ENCODE results near the gene RRM2. TPM values are rescaled to one million over a fixed set of nuclear protein-coding genes. Genes with fewer than 3 reads are reported as not detected.
A peak's percentile ranks its signal among the peaks of the same experiment; 100 is the strongest.
"Not testable (repeated sequence)": the region's sequence is repeated elsewhere in the genome, so short reads cannot be mapped to it uniquely, and the experiment has no call there.

RRM2 gene
- total RNA-seq, 2 experiments from 2014 or later, result 382 to 469 TPM

GRCh38 chr2:10144771-10145518 lies 22.4 kb downstream of the RRM2 start:
- no peaks in the 10 kb centered on the region for H3K9me3 Mint-ChIP-seq (ENCODE audit: low read depth)
- no peaks in the 10 kb centered on the region for H3K27me3 Mint-ChIP-seq
- DNase-seq, result no peak
- CTCF ChIA-PET, result interaction anchor here (0.7 to 2.4 kb wide), 3 partner anchors 71 to 264 kb away, joined by 3 to 10 read pairs (median 3); no protein-coding TSS in a partner anchor
- H3K27ac Mint-ChIP-seq, result no peak overlapping the region
- intact Hi-C loops (cut with DNase I, micrococcal nuclease), result loop anchor here in 1 of 2 experiments (5.0 kb wide), 1 partner anchor 292 kb away; no protein-coding TSS in a partner anchor
- no peak for ATAC-seq
- no peak overlapping the region for H3K4me3 Mint-ChIP-seq
- POLR2A ChIA-PET, result interaction anchor here (0.5 to 0.7 kb wide), 2 partner anchors 55 to 153 kb away, joined by 4 read pairs; no protein-coding TSS in a partner anchor
- peaks cover 54% of the 10 kb centered on the region for H3K36me3 Mint-ChIP-seq (ENCODE audit: low read depth)
- peaks cover 31% of the 10 kb centered on the region for H3K4me1 Mint-ChIP-seq

GRCh38 chr2:10145519-10146357 lies 23.2 kb downstream of the RRM2 start:
- no peak overlapping the region for H3K4me3 Mint-ChIP-seq
- intact Hi-C loops (cut with DNase I, micrococcal nuclease), result no loop called here
- peaks cover 27% of the 10 kb centered on the region for H3K4me1 Mint-ChIP-seq
- CTCF ChIA-PET, result interaction anchor here (0.7 to 2.4 kb wide), 3 partner anchors 72 to 263 kb away, joined by 3 to 10 read pairs (median 3); no protein-coding TSS in a partner anchor
- H3K27me3 Mint-ChIP-seq, result no peaks in the 10 kb centered on the region
- H3K36me3 Mint-ChIP-seq (ENCODE audit: low read depth), result peaks cover 60% of the 10 kb centered on the region
- no peak for ATAC-seq
- no peak for DNase-seq
- no peaks in the 10 kb centered on the region for H3K9me3 Mint-ChIP-seq (ENCODE audit: low read depth)
- POLR2A ChIA-PET, result interaction anchor here (0.5 kb wide), 1 partner anchor 55 kb away, joined by 4 read pairs; no protein-coding TSS in a partner anchor
- H3K27ac Mint-ChIP-seq, result no peak overlapping the region

GRCh38 chr2:10146366-10147005 lies 23.9 kb downstream of the RRM2 start:
- H3K36me3 Mint-ChIP-seq (ENCODE audit: low read depth), result peaks cover 59% of the 10 kb centered on the region
- POLR2A ChIA-PET, result no interaction called here
- ATAC-seq, result no peak

GRCh38 chr2:10147050-10147660 lies 24.6 kb downstream of the RRM2 start:
- intact Hi-C loops (cut with DNase I, micrococcal nuclease); H3K27me3 Mint-ChIP-seq; H3K9me3 Mint-ChIP-seq (ENCODE audit: low read depth); DNase-seq; H3K27ac Mint-ChIP-seq; H3K4me3 Mint-ChIP-seq; ATAC-seq; CTCF ChIA-PET: not testable (repeated sequence)
- peaks cover 13% of the 10 kb centered on the region for H3K4me1 Mint-ChIP-seq
- H3K36me3 Mint-ChIP-seq (ENCODE audit: low read depth), result peaks cover 53% of the 10 kb centered on the region
- POLR2A ChIA-PET, result interaction anchor here (0.6 kb wide), 1 partner anchor 8 kb away, joined by 3 read pairs; no protein-coding TSS in a partner anchor

More at GRCh38 chr2:10146366-10147005, 23.9 kb downstream of the RRM2 start:
- intact Hi-C loops (cut with DNase I, micrococcal nuclease), result no loop called here
- CTCF ChIA-PET, result no interaction called here
- Mint-ChIP-seq H3K27ac (no peak overlapping the region), H3K4me3 (no peak overlapping the region), H3K4me1 (peaks cover 20% of the 10 kb centered on the region), H3K9me3 (ENCODE audit: low read depth) (no peaks in the 10 kb centered on the region), H3K27me3 (no peaks in the 10 kb centered on the region)
- no peak for DNase-seq

GRCh38 chr2:10148268-10148667 lies 25.7 kb downstream of the RRM2 start:
- intact Hi-C loops (cut with DNase I, micrococcal nuclease), result no loop called here
- Mint-ChIP-seq H3K9me3 (ENCODE audit: low read depth) (no peaks in the 10 kb centered on the region), H3K36me3 (ENCODE audit: low read depth) (peaks cover 50% of the 10 kb centered on the region)

GRCh38 chr2:10149635-10150034 lies 27.1 kb downstream of the RRM2 start:
- Mint-ChIP-seq H3K4me1 (peaks cover 9% of the 10 kb centered on the region), H3K27me3 (no peaks in the 10 kb centered on the region), H3K27ac (peak overlapping the region; percentile 47), H3K9me3 (ENCODE audit: low read depth) (no peaks in the 10 kb centered on the region), H3K4me3 (no peak overlapping the region), H3K36me3 (ENCODE audit: low read depth) (peaks cover 44% of the 10 kb centered on the region)
- ChIA-PET POLR2A (interaction anchor here (0.6 kb wide), 1 partner anchor 343 kb away, joined by 3 read pairs; no protein-coding TSS in a partner anchor), CTCF (interaction anchor here (0.6 kb wide), 1 partner anchor 20 kb away, joined by 3 read pairs; no protein-coding TSS in a partner anchor)
- no peak for ATAC-seq
- no peak for DNase-seq
- intact Hi-C loops (cut with DNase I, micrococcal nuclease), result no loop called here

More at GRCh38 chr2:10148268-10148667, 25.7 kb downstream of the RRM2 start:
- Mint-ChIP-seq H3K4me1 (peaks cover 9% of the 10 kb centered on the region), H3K27ac (no peak overlapping the region), H3K4me3 (no peak overlapping the region), H3K27me3 (no peaks in the 10 kb centered on the region)
- DNase-seq (no peak), ATAC-seq (no peak)
- ChIA-PET POLR2A (no interaction called here), CTCF (interaction anchor here (0.6 kb wide), 3 partner anchors 86 to 291 kb away, joined by 3 read pairs; no protein-coding TSS in a partner anchor)

GRCh38 chr2:10150436-10150835 lies 27.9 kb downstream of the RRM2 start:
- H3K36me3 Mint-ChIP-seq (ENCODE audit: low read depth), result peaks cover 44% of the 10 kb centered on the region
- intact Hi-C loops (cut with DNase I, micrococcal nuclease), result no loop called here
- peaks cover 9% of the 10 kb centered on the region for H3K4me1 Mint-ChIP-seq
- POLR2A ChIA-PET, result interaction anchor here (0.6 kb wide), 1 partner anchor 342 kb away, joined by 3 read pairs; no protein-coding TSS in a partner anchor
- DNase-seq (no peak), ATAC-seq (no peak)
- no peaks in the 10 kb centered on the region for H3K9me3 Mint-ChIP-seq (ENCODE audit: low read depth)
- H3K4me3 Mint-ChIP-seq, result no peak overlapping the region
- CTCF ChIA-PET, result no interaction called here
- H3K27ac Mint-ChIP-seq, result peak overlapping the region; percentile 38
- H3K27me3 Mint-ChIP-seq, result no peaks in the 10 kb centered on the region

GRCh38 chr2:10151462-10151861 lies 28.9 kb downstream of the RRM2 start:
- ChIA-PET POLR2A (no interaction called here), CTCF (no interaction called here)
- Mint-ChIP-seq H3K27me3 (no peaks in the 10 kb centered on the region), H3K4me3 (no peak overlapping the region), H3K36me3 (ENCODE audit: low read depth) (peaks cover 42% of the 10 kb centered on the region), H3K4me1 (peaks cover 9% of the 10 kb centered on the region), H3K27ac (no peak overlapping the region), H3K9me3 (ENCODE audit: low read depth) (no peaks in the 10 kb centered on the region)
- ATAC-seq (no peak), DNase-seq (no peak)
- intact Hi-C loops (cut with DNase I, micrococcal nuclease), result no loop called here

- Mint-ChIP-seq H3K9me3 (ENCODE audit: low read depth) (no peaks in the 10 kb centered on the region), H3K36me3 (ENCODE audit: low read depth) (peaks cover 12% of the 10 kb centered on the region), H3K4me3 (no peak overlapping the region), H3K4me1 (no peaks in the 10 kb centered on the region), H3K27ac (no peak overlapping the region), H3K27me3 (no peaks in the 10 kb centered on the region)
- ChIA-PET POLR2A (no interaction called here), CTCF (interaction anchor here (0.6 to 1.9 kb wide), 2 partner anchors 252 to 278 kb away, joined by 4 to 9 read pairs; no protein-coding TSS in a partner anchor)
- no peak for ATAC-seq
- no peak for DNase-seq
- intact Hi-C loops (cut with DNase I, micrococcal nuclease), result no loop called here
Measured at GRCh38 chr2:10157293-10157692, 34.8 kb downstream of the RRM2 start.

GRCh38 chr2:10158681-10159080 lies 36.1 kb downstream of the RRM2 start:
- ATAC-seq (no peak), DNase-seq (no peak)
- POLR2A ChIA-PET, result no interaction called here
- H3K4me1 Mint-ChIP-seq, result no peaks in the 10 kb centered on the region
- no peak overlapping the region for H3K27ac Mint-ChIP-seq
- H3K27me3 Mint-ChIP-seq, result no peaks in the 10 kb centered on the region
- CTCF ChIA-PET, result no interaction called here
- H3K36me3 Mint-ChIP-seq (ENCODE audit: low read depth), result peaks cover 8% of the 10 kb centered on the region
- no peaks in the 10 kb centered on the region for H3K9me3 Mint-ChIP-seq (ENCODE audit: low read depth)
- H3K4me3 Mint-ChIP-seq, result no peak overlapping the region
- intact Hi-C loops (cut with DNase I, micrococcal nuclease), result no loop called here

- Mint-ChIP-seq H3K36me3 (ENCODE audit: low read depth) (peaks cover 9% of the 10 kb centered on the region), H3K27ac (no peak overlapping the region), H3K4me1 (no peaks in the 10 kb centered on the region), H3K4me3 (no peak overlapping the region), H3K27me3 (no peaks in the 10 kb centered on the region), H3K9me3 (ENCODE audit: low read depth) (no peaks in the 10 kb centered on the region)
- intact Hi-C loops (cut with DNase I, micrococcal nuclease), result no loop called here
- DNase-seq (no peak), ATAC-seq (no peak)
- ChIA-PET POLR2A (no interaction called here), CTCF (no interaction called here)
Measured at GRCh38 chr2:10159086-10159485, 36.5 kb downstream of the RRM2 start.
